Gastroesophageal sphincter (tissue), 3 donors: ENCODE data around the gene OVOL2.

Experiments
- EP300 ChIP-seq: sonication (generic); formaldehyde crosslinking; IDR thresholded peaks from one replicate; pipeline ENCODE4 v1.6.1; 2017; ENCODE audit warnings: antibody characterized with exemption, mild to moderate bottlenecking
- POLR2A ChIP-seq, 2 donors: fragments of 450-650 bp; IDR thresholded peaks; one replicate each; pipeline ENCODE4 v1.6.1; 2017; ENCODE audit warnings: antibody characterized with exemption in 2 of 2, mild to moderate bottlenecking in 2 of 2, moderate library complexity in 1 of 2
- POLR2AphosphoS5 ChIP-seq: sonication (generic); formaldehyde crosslinking; IDR thresholded peaks from one replicate; pipeline ENCODE4 v1.6.1; 2017; ENCODE audit warnings: antibody characterized with exemption
- TF ChIP-seq, protein P1 (sequence below), 4 experiments: fragments of 200-600 bp in 2 of 4; fragments of 450-650 bp in 2 of 4; sonication (generic) in 1 of 4; IDR thresholded peaks; one replicate each; pipeline ENCODE4 v1.5.1; 2017 to 2019; ENCODE audit warnings: antibody characterized with exemption in 4 of 4, mild to moderate bottlenecking in 2 of 4, moderate library complexity in 2 of 4

DNA sequence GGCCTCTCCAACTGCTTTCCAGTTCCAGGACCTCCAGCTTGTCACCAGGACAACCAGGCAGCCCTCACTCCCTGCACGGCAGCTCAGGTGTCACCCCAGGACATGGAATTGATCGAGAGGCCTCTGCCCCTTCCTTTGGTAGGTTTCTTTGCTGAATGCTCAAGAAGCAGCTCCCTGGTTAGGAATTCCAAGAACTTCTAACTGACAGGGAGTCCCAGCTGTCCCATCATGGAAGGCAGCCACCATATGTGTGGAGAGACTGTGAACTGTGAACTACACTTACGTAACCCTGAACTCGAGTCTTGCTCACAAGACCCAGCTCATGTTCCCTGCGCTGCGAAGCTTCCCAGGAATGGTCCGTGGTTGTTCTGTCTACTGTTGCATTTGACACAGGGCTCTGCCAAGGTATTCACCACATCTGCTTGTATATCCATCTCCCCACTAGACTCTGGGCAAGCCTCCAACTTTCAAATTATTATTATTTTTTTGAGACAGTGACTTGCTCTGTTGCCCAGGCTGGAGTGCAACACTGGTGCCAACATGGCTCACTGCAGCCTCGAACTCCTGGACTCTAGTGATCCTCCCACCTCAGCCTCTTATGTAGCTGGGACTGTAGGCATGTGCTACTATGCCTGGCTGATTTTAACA, 53.2 kb downstream of the OVOL2 start:
- TF ChIP-seq, protein P1, sequence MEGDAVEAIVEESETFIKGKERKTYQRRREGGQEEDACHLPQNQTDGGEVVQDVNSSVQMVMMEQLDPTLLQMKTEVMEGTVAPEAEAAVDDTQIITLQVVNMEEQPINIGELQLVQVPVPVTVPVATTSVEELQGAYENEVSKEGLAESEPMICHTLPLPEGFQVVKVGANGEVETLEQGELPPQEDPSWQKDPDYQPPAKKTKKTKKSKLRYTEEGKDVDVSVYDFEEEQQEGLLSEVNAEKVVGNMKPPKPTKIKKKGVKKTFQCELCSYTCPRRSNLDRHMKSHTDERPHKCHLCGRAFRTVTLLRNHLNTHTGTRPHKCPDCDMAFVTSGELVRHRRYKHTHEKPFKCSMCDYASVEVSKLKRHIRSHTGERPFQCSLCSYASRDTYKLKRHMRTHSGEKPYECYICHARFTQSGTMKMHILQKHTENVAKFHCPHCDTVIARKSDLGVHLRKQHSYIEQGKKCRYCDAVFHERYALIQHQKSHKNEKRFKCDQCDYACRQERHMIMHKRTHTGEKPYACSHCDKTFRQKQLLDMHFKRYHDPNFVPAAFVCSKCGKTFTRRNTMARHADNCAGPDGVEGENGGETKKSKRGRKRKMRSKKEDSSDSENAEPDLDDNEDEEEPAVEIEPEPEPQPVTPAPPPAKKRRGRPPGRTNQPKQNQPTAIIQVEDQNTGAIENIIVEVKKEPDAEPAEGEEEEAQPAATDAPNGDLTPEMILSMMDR (IDR thresholded peaks at IDR 0.05): no peak
- no peak for TF ChIP-seq POLR2AphosphoS5
- TF ChIP-seq POLR2A (IDR thresholded peaks at IDR 0.05): no peak
- TF ChIP-seq EP300: no peak
